ENCODE results near the gene LYST. TPM values are rescaled to one million over a fixed set of nuclear protein-coding genes. Genes with fewer than 3 reads are reported as not detected.
"Not testable (repeated sequence)": the region's sequence is repeated elsewhere in the genome, so short reads cannot be mapped to it uniquely, and the experiment has no call there.

LYST gene
- total RNA-seq, 4 donors from 2014 or later = 46.8 to 68.4 (median 47.8) TPM

DNA sequence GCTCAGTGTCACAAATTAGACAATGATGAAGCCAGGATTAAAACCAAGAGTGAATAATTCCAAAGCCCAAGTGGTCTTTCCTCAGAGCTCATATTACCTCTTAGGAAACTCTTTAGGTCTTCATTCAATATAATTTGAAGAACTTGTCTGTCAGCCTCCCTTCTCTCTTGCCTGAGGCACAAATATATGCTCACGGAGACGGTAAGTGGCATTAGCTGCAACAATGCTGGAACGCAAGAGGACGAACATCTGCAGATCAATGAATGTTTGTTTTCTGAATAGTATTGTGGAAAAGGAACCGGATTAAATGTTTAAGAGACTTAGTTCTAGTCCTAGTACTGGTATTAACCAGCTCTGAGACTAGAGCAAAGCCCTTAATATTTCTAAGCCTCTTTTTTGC lies 39.7 kb upstream of the LYST start:
- Histone ChIP-seq H3K9me3 (no peaks in the 10 kb centered on the region), H3K4me3 (replicated peaks in 1 of 3) (no peak overlapping the region), H3K36me3 (no peaks in the 10 kb centered on the region), H3K27me3 (no peaks in the 10 kb centered on the region), H3K4me1 (peaks cover 16 to 24% of the 10 kb centered on the region in 2 donors), H3K27ac (no peak overlapping the region)
- intact Hi-C loops (cut with DNase I) = no loop called here
- no peak for DNase-seq
- WGBS, 2 donors = 93 to 96% methylated on average over 5 of the region's 5 CpGs
- TF ChIP-seq, protein P1, sequence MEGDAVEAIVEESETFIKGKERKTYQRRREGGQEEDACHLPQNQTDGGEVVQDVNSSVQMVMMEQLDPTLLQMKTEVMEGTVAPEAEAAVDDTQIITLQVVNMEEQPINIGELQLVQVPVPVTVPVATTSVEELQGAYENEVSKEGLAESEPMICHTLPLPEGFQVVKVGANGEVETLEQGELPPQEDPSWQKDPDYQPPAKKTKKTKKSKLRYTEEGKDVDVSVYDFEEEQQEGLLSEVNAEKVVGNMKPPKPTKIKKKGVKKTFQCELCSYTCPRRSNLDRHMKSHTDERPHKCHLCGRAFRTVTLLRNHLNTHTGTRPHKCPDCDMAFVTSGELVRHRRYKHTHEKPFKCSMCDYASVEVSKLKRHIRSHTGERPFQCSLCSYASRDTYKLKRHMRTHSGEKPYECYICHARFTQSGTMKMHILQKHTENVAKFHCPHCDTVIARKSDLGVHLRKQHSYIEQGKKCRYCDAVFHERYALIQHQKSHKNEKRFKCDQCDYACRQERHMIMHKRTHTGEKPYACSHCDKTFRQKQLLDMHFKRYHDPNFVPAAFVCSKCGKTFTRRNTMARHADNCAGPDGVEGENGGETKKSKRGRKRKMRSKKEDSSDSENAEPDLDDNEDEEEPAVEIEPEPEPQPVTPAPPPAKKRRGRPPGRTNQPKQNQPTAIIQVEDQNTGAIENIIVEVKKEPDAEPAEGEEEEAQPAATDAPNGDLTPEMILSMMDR (IDR thresholded peaks at IDR 0.05) = no peak
- TF ChIP-seq POLR2A (IDR thresholded peaks at IDR 0.05) = no peak

GRCh38 chr1:235903809-235904208 lies 37.1 kb upstream of the LYST start:
- H3K27me3 ChIP-seq; intact Hi-C loops (cut with DNase I); H3K4me3 ChIP-seq (replicated peaks in 1 of 3); DNase-seq; H3K36me3 ChIP-seq; H3K9me3 ChIP-seq: not testable (repeated sequence)
- Histone ChIP-seq H3K4me1 (peaks cover 8 to 12% of the 10 kb centered on the region in 2 donors), H3K27ac (peak overlapping the region; percentile 41 to 73 (median 43))
- 71 to 98% methylated on average over 2 of the region's 2 CpGs for WGBS, 2 donors

DNA sequence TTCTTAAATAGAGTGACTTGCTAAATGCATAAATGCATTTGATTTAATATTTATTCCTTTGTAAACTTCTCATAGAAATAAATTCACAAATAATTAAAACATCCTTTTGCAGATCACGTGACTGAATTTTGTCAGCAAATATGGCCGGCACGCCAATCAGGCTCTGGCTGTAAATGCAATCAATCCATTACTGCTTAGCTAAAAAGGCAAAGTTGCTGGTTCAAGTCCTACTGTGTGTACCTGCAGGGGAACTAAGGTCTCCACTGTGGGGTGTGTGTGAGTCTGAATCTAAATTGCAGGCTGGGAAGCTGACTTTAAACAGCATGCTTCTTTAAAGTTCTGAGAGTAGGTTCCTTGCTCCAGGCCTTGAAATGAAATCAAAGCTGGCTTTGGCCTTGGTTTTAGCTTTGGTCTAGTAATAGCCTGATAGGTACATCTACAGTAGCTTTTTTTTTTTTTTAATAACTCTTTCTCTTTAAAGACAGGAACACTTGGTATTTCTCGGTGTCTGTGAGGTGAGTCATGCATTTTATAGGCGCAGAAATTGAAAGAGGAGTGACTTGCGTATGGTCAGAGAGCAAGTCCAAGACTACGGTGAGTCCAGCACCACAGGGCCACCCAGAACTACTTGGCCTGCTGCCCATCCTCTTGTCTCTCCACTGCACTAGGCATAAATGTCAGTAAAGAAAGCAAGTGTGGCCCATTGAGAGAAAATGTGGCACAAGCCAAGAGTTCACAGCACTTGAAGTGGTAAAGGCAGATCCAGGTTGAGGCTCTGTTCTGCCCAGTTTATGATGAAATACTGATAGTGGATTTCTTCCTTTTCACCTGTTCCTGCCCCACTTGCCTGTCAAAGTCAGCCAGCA lies 36.2 kb upstream of the LYST start:
- DNase-seq = peak; percentile 98

DNA sequence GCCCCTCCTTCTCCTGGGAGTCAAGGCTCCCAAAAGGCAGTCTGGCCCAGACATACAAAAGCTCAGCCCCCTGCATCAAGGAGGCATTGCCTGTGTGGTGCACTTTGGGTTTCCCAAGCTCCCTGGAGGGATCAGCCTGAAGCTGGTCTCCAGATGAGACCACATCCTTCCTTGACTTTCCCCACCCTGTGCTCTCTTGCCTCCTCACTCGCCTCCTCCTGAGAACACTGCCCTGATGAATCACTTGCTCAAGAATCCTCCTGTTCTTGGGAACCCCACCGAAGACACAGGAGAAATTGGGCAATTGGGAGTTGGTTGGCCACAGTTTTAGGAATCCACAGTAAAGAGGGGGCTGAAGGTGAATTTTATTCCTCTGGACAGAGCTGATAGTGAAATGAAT lies 34.8 kb upstream of the LYST start:
- DNase-seq = no peak
- intact Hi-C loops (cut with DNase I) = no loop called here
- WGBS, 2 donors = 83 to 84% methylated on average over 2 of the region's 2 CpGs
- Histone ChIP-seq H3K36me3 (no peaks in the 10 kb centered on the region), H3K4me3 (replicated peaks in 1 of 3) (no peak overlapping the region), H3K27ac (no peak overlapping the region), H3K4me1 (peaks cover 8% of the 10 kb centered on the region in 2 donors), H3K9me3 (no peaks in the 10 kb centered on the region), H3K27me3 (no peaks in the 10 kb centered on the region)
- no peak for TF ChIP-seq POLR2A (IDR thresholded peaks at IDR 0.05)
- TF ChIP-seq, protein P1 (IDR thresholded peaks at IDR 0.05) = no peak

More for the DNA sequence above, 36.2 kb upstream of the LYST start:
- Histone ChIP-seq H3K36me3 (no peaks in the 10 kb centered on the region), H3K9me3 (no peaks in the 10 kb centered on the region), H3K27ac (peak overlapping the region; percentile 41 to 73 (median 43)), H3K27me3 (no peaks in the 10 kb centered on the region), H3K4me3 (replicated peaks in 1 of 3) (no peak overlapping the region), H3K4me1 (peaks cover 8% of the 10 kb centered on the region in 2 donors)
- TF ChIP-seq POLR2A (IDR thresholded peaks at IDR 0.05) = no peak
- TF ChIP-seq, protein P1 (IDR thresholded peaks at IDR 0.05) = no peak
- intact Hi-C loops (cut with DNase I) = no loop called here
- WGBS, 2 donors = 53 to 57% methylated on average over 7 of the region's 7 CpGs

- H3K27ac ChIP-seq = no peak overlapping the region
- TF ChIP-seq, protein P1 (IDR thresholded peaks at IDR 0.05) = no peak
- no peak for TF ChIP-seq POLR2A (IDR thresholded peaks at IDR 0.05)
- H3K4me1 ChIP-seq = peaks cover 3 to 4% of the 10 kb centered on the region in 2 donors
- H3K27me3 ChIP-seq = no peaks in the 10 kb centered on the region
- no peaks in the 10 kb centered on the region for H3K9me3 ChIP-seq
- H3K4me3 ChIP-seq (replicated peaks in 1 of 3) = no peak overlapping the region
- DNase-seq = no peak
- intact Hi-C loops (cut with DNase I) = no loop called here
- WGBS, 2 donors = 79 to 91% methylated on average over 3 of the region's 3 CpGs
- H3K36me3 ChIP-seq = no peaks in the 10 kb centered on the region
These were observed 31.4 kb upstream of the LYST start for GRCh38 chr1:235898126-235898525.
